ENCODE data around the gene HINT3. TPM values are rescaled to one million over a fixed set of nuclear protein-coding genes. Genes with fewer than 3 reads are reported as not detected.

The HINT3 gene
- total and polyA plus RNA-seq, 2 of the 13 experiments (the other 11 are each of a cell fraction or from before 2014, with no cell fraction given), result 3.1 to 22.8 TPM

DNA sequence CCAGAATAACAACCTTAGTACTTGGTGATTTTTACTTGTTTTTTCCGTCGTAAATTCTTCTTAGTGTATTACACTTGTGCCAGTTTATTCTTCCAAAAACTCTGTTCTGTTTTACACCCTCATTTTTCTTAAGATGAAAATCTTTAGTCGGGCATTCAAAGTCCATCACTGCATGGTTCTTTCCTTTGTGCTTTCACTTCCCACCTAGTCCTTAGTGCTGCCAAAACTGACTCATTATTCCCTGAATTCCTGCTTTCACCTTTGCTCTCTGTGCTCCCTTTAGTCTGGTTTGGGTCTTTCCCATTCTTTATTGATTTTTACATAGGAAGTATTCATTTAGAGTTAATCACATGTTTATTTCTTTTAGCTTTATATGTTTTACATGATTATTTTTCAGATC lies 33.1 kb downstream of the HINT3 start (continued):
- TF ChIP-seq HIC2 (CRISPR knock-in tag; IDR thresholded peaks at IDR 0.05; ENCODE audit: low read depth) (no peak), GFI1 (CRISPR knock-in tag; IDR thresholded peaks at IDR 0.05; ENCODE audit: borderline replicate concordance) (no peak), REL (CRISPR knock-in tag; conservative IDR thresholded peaks at IDR 0.05) (no peak), TIGD3 (CRISPR knock-in tag; IDR thresholded peaks at IDR 0.05; ENCODE audit: borderline replicate concordance) (no peak), POGZ (CRISPR knock-in tag; IDR thresholded peaks at IDR 0.05) (peak; percentile 66), RARA (CRISPR knock-in tag; IDR thresholded peaks at IDR 0.05) (peak; percentile 55), SNAPC2 (CRISPR knock-in tag; IDR thresholded peaks at IDR 0.05) (no peak), SKI (IDR thresholded peaks at IDR 0.05; ENCODE audit: partially characterized antibody) (no peak), MBNL3 (CRISPR knock-in tag; conservative IDR thresholded peaks at IDR 0.05) (no peak), RORA (CRISPR knock-in tag; IDR thresholded peaks at IDR 0.05) (no peak), TAF1 (CRISPR knock-in tag; IDR thresholded peaks at IDR 0.05) (no peak), ISX (CRISPR knock-in tag; conservative IDR thresholded peaks at IDR 0.05) (no peak), BRD4 (CRISPR knock-in tag; IDR thresholded peaks at IDR 0.05) (no peak), ZNF557 (CRISPR knock-in tag; IDR thresholded peaks at IDR 0.05) (no peak), TRAFD1 (CRISPR knock-in tag; IDR thresholded peaks at IDR 0.05; ENCODE audit: borderline replicate concordance) (no peak), THAP11 (CRISPR knock-in tag; IDR thresholded peaks at IDR 0.05) (no peak), ZNF644 (CRISPR knock-in tag; IDR thresholded peaks at IDR 0.05; ENCODE audit: low read depth) (peak; percentile 68), MED8 (CRISPR knock-in tag; IDR thresholded peaks at IDR 0.05; ENCODE audit: insufficient replicate concordance) (no peak), FOSL1 (CRISPR knock-in tag; IDR thresholded peaks at IDR 0.05; ENCODE audit: borderline replicate concordance) (peak; percentile 39; the same call in 1 of the 2 replicates), SOX6 (IDR thresholded peaks at IDR 0.05) (no peak), SOX6 (CRISPR knock-in tag; IDR thresholded peaks at IDR 0.05) (peak; percentile 60), ZNF562 (CRISPR knock-in tag; IDR thresholded peaks at IDR 0.05; ENCODE audit: borderline replicate concordance) (no peak), CHD4 (IDR thresholded peaks at IDR 0.05; ENCODE audit: borderline replicate concordance, low read length) (no peak), BCL6 (CRISPR knock-in tag; IDR thresholded peaks at IDR 0.05) (0 out of 2 replicates have a peak, but pooled peaks have one; percentile 32), PLRG1 (conservative IDR thresholded peaks at IDR 0.05) (no peak), SMAD3 (CRISPR knock-in tag; IDR thresholded peaks at IDR 0.05) (0 out of 2 replicates have a peak, but pooled peaks have one; percentile 70), ZNF546 (CRISPR knock-in tag; conservative IDR thresholded peaks at IDR 0.05) (no peak), ZNF883 (CRISPR knock-in tag; IDR thresholded peaks at IDR 0.05; ENCODE audit: not compliant biosample characterization) (no peak), ZSCAN31 (CRISPR knock-in tag; IDR thresholded peaks at IDR 0.05; ENCODE audit: low read depth) (no peak), SRSF4 (IDR thresholded peaks at IDR 0.05; ENCODE audit: low read depth, low read length, poor library complexity, severe bottlenecking) (no peak)
